Urinary bladder (tissue), 4 donors: Measurements from ENCODE around the gene PCMT1. TPM values are rescaled to one million over a fixed set of nuclear protein-coding genes. Genes with fewer than 3 reads are reported as not detected.

ENCODE experiments used
- DNase-seq: peaks from one replicate; pipeline ENCODE4 v3.0.0-alpha.2; 2015; ENCODE audit errors: extremely low spot score
- H3K27ac ChIP-seq: one replicate; pipeline ENCODE4 v1.5.1; 2013; ENCODE audit warnings: low read depth, mild to moderate bottlenecking, moderate library complexity
- H3K36me3 ChIP-seq: one replicate; pipeline ENCODE4 v1.6.1; 2013; ENCODE audit warnings: mild to moderate bottlenecking, moderate library complexity; ENCODE audit not compliant: insufficient read depth
- H3K4me1 ChIP-seq: one replicate; pipeline ENCODE4 v1.6.1; 2013; ENCODE audit warnings: mild to moderate bottlenecking, moderate library complexity; ENCODE audit not compliant: insufficient read depth
- H3K4me3 ChIP-seq: one replicate; pipeline ENCODE4 v1.5.1; 2013; ENCODE audit warnings: low read depth, low read length
- WGBS: extraction: QIAGEN DNeasy Blood & Tissue Kit; methylation state at CpG from one replicate; pipeline ENCODE4 v1.1.7; 2013; 5-methylcytosine and 5-hydroxymethylcytosine counted together
- polyA plus RNA-seq: library from polyadenylated mRNA; stranded (reverse); fragments of 200-250 nt; gene quantifications from one replicate; pipeline ENCODE4 v1.2.3, GENCODE V29; 2013
- total RNA-seq: library from RNA; depleted of rRNA; stranded (reverse); fragments of >200 nt; gene quantifications from one replicate; pipeline ENCODE4 v1.2.3, GENCODE V29; 2014
- donor health status: healthy with polysubstance abuse.
- donor health status: healthy.

PCMT1 gene
- total and polyA plus RNA-seq, 2 donors: 65.5 to 104 TPM

- WGBS: 74% methylated on average over 10 of the region's 10 CpGs
- no peak for DNase-seq
- Histone ChIP-seq H3K36me3 (no peaks in the 10 kb centered on the region), H3K27ac (no peak overlapping the region), H3K4me1 (no peaks in the 10 kb centered on the region), H3K4me3 (no peak overlapping the region)
Measured at GRCh38 chr6:149856256-149856994, 106.9 kb downstream of the PCMT1 start.

- Histone ChIP-seq H3K27ac (no peak overlapping the region), H3K4me3 (no peak overlapping the region), H3K4me1 (no peaks in the 10 kb centered on the region), H3K36me3 (no peaks in the 10 kb centered on the region)
- WGBS: 91% methylated on average over 5 of the region's 5 CpGs
- no peak for DNase-seq
Measured at GRCh38 chr6:149857541-149857940, 108.0 kb downstream of the PCMT1 start.

GRCh38 chr6:149859368-149859767 is 109.8 kb downstream of the PCMT1 start:
- H3K27ac ChIP-seq: no peak overlapping the region
- no peaks in the 10 kb centered on the region for H3K36me3 ChIP-seq
- H3K4me1 ChIP-seq: no peaks in the 10 kb centered on the region
- WGBS: 71% methylated on average over 7 of the region's 7 CpGs
- H3K4me3 ChIP-seq: no peak overlapping the region
- DNase-seq: no peak

GRCh38 chr6:149859938-149860337 is 110.4 kb downstream of the PCMT1 start:
- no peak overlapping the region for H3K4me3 ChIP-seq
- no peaks in the 10 kb centered on the region for H3K36me3 ChIP-seq
- H3K27ac ChIP-seq: no peak overlapping the region
- 95% methylated on average over 3 of the region's 3 CpGs for WGBS
- no peak for DNase-seq
- no peaks in the 10 kb centered on the region for H3K4me1 ChIP-seq

- DNase-seq: no peak
- Histone ChIP-seq H3K36me3 (no peaks in the 10 kb centered on the region), H3K4me1 (no peaks in the 10 kb centered on the region), H3K27ac (no peak overlapping the region), H3K4me3 (no peak overlapping the region)
- WGBS: 93% methylated on average over 5 of the region's 5 CpGs
Measured at GRCh38 chr6:149860513-149860833, 110.9 kb downstream of the PCMT1 start.

Other genes with a start within 250 kb of the PCMT1 start
- gene PPIL4, start 203.7 kb upstream of the PCMT1 start, total RNA-seq: 60.9 TPM
- gene PPIL4, start 203.7 kb upstream of the PCMT1 start, polyA plus RNA-seq: 19.6 TPM
- 80.8 TPM for gene GINM1, start 183.4 kb upstream of the PCMT1 start, total RNA-seq
- 73.5 TPM for gene GINM1, start 183.4 kb upstream of the PCMT1 start, polyA plus RNA-seq
- gene KATNA1, start 101.0 kb upstream of the PCMT1 start, total RNA-seq: 28.8 TPM
- 18.8 TPM for gene KATNA1, start 101.0 kb upstream of the PCMT1 start, polyA plus RNA-seq
- 36.7 TPM for gene LATS1, start 31.6 kb upstream of the PCMT1 start, total RNA-seq
- gene LATS1, start 31.6 kb upstream of the PCMT1 start, polyA plus RNA-seq: 12.1 TPM
- gene NUP43, start 3.2 kb upstream of the PCMT1 start, total RNA-seq: 30.2 TPM
- 10.8 TPM for gene NUP43, start 3.2 kb upstream of the PCMT1 start, polyA plus RNA-seq
- gene LRP11, start 114.6 kb downstream of the PCMT1 start, total RNA-seq: 50.2 TPM
- 26.6 TPM for gene LRP11, start 114.6 kb downstream of the PCMT1 start, polyA plus RNA-seq
- 0.74 TPM for gene RAET1E, start 148.4 kb downstream of the PCMT1 start, total RNA-seq
- gene RAET1E, start 148.4 kb downstream of the PCMT1 start, polyA plus RNA-seq: 0.99 TPM
- 1.2 TPM for gene RAET1G, start 173.4 kb downstream of the PCMT1 start, total RNA-seq
- 3.4 TPM for gene RAET1G, start 173.4 kb downstream of the PCMT1 start, polyA plus RNA-seq
- 0.26 TPM for gene ULBP2, start 192.3 kb downstream of the PCMT1 start, total RNA-seq
- gene ULBP2, start 192.3 kb downstream of the PCMT1 start, polyA plus RNA-seq: 0.49 TPM
- 0.16 TPM for gene ULBP1, start 214.2 kb downstream of the PCMT1 start, total RNA-seq
- gene ULBP1, start 214.2 kb downstream of the PCMT1 start, polyA plus RNA-seq: 0.03 TPM